Left lobe of liver (tissue), 2 donors: Measurements from ENCODE around the gene CCDC33. TPM values are rescaled to one million over a fixed set of nuclear protein-coding genes. Genes with fewer than 3 reads are reported as not detected.

Experiments
- ATAC-seq: fragments of 200-7000 bp; cut with Tn5 transposase; one replicate; pipeline ENCODE4 v1.9.1; 2020; ENCODE audit warnings: mild to moderate bottlenecking, moderate library complexity
- DNase-seq: peaks from one replicate; pipeline ENCODE4 v3.0.0-alpha.2; 2020; ENCODE audit warnings: low spot score
- total RNA-seq: library from RNA; stranded (reverse); gene quantifications from one replicate; pipeline ENCODE4 v1.2.1, GENCODE V29; 2021
- donor health status: DM: no; HTN: no; CAD: no; lungs with moderate emphysema.
- donor health status: DM: no; HTN: yes; CAD: no.

CCDC33 gene
- total RNA-seq, 1 donor from 2014 or later: not detected

DNA sequence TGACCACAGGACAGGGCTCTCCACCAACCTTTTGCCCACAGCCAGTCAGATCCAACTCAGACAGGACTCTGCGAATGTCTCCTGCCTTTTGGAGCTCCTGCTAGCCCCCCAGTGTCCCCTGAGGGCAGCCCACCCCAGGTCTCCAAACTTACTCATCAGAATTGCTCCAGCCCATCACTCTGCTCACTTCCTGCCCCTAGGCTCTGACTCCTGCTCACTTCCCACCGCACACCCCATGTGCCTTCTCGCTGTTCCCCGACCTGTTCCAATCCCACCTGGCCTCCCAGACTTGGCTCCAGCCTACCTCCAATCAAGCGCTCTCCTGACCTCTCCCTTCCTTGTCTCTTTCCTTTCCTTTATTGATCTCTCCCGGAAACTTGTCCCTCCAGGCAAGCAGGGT lies 27.6 kb upstream of the CCDC33 start:
- ATAC-seq (no peak), DNase-seq (no peak)

DNA sequence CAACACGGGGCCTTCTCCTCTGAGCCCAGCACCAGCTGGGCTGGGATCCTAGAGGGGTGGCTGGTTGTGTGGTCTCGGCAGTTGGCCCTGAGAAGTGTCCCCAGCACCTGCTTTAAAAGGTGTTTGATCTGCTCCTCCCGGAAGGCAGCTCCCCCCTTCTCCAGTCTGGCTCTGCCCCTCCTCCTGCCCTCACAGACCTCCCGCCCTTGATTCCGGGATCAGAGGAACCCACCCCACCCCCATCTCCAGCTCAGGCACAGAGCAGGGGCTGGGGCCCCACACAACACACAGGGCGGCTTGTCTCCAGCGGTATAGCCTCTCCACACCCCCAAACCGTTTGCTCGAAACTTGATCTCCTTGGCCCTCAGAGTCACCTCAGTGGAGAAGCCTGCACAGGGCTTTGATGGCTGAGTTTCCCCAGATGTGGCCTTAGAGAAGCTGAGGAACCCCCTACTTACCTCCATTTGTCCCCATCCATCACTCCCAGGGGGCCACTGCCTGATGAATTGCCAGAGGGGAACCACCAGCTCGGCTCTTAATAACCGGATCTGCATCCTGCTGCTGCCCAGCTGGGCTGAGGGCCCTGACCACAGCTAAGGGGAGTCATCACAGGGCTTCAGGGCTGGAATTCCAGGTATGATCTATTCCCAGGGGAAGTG lies 27.1 kb upstream of the CCDC33 start:
- ATAC-seq (no peak), DNase-seq (no peak)

DNA sequence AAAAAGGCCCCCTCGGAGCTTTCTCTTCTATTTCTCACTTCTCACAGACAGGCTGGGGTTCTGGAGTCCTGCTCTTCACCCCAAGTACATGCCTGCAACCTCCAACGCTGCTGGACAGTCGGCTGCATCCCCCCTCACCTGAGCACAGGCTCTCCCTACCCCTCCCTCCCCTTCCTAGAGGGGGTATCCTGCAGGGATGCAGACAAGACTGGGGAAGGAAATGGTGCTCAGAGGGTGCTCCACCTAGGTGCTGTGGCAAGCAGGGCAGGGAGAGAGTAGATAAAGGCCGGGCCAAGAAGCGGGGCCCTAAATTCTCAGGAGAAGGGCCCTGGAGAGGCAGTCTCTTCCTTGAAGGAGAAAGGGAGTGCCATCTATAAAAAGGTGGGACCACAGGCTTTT lies 26.6 kb upstream of the CCDC33 start:
- no peak for DNase-seq
- no peak for ATAC-seq

DNA sequence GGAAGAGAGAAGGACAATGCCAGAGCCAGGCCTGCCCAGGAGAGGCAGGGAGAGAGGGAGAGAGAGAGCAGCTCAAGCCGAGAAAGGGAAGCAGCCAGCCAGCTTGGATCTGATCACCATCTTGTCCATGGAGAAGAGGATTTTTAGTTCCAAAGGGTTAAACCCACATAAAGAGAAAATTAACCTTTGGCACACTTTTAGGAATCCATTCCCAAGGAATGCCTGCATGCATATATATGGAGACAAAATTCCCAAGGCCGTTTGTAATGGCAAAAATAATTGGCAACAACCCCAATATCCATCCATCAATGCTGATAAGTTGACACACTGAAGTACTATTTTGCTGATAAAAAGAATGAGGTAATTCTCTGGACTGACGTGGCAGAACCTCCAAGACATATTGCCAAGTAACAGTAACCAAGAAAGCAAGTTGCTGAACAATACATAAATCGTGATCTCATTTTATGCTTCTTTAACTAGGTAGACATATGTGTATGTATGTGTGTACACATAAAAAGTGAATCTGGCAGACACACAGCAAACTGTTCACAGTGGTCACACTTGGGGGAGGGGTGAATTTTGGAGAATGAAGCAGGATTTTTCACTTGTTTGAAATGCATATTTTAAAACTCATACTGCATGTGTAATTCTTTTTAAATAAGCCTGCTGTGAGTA lies 26.0 kb upstream of the CCDC33 start:
- DNase-seq (no peak), ATAC-seq (no peak)

DNA sequence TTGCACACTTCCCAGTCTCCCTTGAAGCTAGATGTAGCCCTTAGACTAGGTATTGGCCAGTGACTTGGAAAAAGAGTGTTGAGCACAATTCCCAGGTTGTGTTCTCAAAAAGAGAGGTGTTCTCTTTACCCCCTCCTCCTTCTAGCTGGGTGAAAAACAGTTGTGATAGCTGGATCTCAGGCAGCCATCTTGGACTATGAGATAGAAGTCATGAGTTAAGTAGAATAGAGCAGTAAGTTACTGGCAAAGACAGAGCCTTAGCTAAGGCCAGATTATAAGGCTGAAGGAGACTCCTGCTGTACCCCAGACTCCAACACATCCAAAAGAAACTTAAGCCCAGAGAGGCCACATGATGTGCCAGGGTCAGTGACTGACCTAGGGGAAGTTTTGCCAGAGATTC lies 25.4 kb upstream of the CCDC33 start:
- DNase-seq: no peak
- ATAC-seq: no peak

DNA sequence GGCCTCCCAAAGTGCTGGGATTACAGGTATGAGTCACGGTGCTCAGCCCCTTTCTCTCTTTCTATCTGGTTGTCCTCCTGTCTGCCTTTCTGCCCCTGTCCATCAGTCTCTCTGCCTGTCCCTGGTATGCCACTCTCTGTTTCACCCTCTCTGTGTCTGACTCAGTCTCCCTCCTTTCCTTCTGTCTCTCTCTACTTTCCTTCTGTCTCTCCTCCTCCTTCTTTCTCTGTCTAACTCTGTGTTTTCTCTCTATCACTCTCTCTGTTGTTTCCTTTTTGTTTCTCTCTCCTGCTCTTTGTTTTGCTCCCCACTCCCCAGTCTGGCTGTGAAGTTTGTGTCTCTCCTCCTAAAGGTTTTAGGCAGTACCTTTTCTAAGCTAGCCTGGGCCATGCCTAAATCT lies 24.5 kb upstream of the CCDC33 start:
- no peak for DNase-seq
- ATAC-seq: no peak

DNA sequence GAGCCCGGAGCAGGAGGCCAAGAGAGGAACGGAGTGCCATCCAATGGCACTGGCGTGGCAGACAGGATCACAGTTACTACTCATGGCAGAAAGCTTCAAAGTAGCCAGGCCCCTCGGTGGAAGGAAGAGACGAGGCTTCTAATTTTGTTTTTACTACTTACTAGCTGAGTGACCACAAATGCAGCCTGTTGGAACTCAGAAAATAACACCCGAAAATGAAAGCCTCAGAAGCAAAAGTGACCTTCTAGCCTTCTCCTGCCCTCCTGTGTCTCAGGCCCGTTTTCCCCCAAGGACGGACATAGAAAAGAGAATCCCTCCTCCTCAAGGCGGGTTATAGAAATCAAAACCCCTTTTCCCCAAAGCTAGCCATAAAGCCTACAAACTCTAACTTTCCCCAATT lies 23.6 kb upstream of the CCDC33 start:
- DNase-seq (no peak), ATAC-seq (no peak)

DNA sequence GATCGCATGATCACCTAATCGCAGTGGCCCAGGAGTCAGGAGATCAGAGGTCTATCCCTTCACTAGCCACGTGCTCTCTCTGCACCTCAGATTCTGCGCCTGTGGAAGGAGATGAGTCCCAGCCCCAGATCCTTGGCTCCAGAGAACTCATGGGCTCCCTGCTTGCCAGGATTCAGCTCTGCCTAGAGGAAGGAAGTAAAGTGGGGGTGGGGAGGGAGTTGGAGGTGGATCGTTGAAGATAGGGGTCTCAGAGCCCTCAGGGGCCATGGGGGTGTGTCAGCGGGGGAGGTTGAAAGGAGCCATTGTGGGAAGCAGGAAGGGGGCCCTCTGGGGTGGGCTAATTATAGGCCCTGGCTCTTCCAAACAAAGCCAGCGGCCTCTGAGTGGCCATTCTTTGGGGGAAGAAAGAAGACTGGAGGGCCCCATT lies 22.3 kb upstream of the CCDC33 start:
- DNase-seq: no peak
- no peak for ATAC-seq

DNA sequence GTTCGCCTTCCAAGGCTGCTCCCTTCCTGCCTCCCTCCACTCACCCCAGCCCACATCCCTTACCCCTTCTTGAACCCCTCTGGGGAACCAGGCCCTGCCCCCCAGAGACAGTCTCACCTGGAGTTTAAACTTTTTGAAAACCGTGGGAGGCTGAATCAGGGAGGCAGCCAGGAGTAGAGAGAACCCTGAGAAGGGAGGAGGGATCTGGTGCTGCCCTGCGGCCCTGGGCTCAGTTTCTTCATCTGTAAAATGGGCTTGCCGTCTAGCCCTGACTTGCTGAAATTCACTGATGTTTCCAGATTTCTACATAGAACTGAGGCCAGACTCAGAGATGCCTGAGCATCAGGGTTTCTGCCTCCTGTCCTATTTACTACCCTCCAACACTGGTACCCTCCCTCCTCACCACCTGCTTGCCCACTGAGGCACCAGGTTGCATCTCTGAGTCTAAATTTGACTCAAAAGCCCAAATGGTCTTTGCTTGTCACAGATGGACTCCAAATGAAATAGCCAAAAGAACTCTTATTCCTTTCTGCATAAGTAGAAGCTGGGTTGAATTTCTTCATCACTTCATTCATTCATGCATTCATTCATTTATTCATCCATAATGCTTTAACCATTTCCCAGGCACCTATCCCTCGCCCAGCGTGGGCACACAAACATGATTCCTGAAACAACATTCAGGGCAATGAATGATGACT lies 21.7 kb upstream of the CCDC33 start:
- DNase-seq (no peak), ATAC-seq (no peak)

DNA sequence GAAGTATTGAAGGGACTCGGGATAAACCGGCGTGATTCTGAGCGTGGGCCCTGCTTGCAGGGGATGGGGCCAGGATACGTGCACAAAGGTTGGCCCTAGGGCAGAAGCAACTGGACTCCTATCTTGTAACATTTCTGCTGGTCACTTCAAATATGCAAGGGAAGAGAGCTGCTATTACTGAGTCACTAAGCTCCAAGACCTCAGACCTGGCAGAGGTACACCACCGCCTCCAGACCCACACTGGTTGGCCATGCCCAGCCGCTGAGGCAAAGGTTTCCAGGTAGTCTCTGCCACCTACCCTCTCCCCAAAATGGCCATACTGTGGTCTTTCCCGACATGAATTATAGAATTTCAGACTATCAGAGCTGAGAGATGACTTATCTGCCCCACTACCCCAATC lies 20.2 kb upstream of the CCDC33 start:
- DNase-seq (no peak), ATAC-seq (no peak)

DNA sequence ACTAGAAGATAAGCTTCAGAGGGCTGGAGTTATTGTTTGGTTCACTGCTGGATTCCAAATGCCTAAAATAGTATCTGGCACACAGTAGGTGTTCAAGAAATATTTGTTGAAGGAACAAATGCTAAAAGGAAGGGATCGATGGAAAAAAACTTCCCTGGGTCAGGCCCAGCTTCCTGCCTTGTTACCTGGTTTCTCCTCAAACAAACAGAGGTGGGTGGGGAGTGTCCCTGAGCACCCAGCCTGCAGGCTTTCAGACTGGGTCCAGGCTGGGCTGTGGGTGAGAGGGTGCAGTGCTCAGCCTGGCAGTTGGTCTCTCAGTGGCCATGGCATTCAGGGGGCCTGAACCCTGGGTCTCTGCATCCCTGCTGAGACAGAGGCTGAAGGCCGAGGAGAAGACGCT lies 19.2 kb upstream of the CCDC33 start:
- no peak for ATAC-seq

DNA sequence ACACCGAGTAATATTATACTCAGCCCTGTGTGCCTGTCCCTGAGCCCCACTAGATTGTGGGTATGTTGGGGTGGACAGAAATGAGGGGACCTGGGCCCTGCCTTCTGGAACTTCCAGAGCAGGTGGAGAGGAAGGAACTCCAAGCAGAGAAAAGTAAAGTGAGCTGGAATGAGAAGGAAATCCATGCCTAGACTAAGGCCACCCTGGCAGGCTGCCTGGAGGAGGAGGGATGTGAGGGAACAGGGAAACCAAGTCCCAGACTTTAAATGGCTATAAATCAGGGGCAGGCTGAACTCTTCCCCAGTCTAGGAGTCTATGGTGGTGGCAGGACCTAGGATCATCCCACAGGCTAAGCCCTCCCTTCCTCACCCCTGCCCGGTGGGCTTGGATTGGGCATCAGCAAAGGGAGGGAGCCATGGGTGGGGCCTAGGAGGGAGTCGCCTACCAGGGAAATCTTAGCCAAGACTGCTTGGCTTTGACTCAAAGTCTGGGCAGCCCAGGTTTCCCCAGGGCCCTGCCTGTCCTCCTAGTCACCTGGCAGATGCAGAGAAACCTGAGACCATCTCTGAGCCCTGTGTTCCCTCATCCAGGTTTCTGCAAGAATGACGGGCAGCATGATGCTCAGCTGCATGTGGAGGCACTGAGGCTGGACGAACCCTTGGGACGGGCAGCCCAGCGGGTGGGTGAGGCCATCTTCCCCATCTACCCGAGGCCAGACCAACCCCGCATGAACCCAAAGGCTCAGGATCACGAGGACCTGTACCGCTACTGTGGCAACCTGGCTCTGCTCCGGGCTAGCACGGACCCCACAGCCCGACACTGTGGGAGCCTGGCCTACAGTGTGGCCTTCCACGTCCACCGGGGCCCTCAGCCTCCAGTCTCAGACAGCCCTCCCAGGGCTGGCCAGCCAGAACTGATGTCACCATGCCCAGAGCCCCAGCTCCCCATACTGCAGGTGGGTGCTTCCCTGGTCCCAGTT lies 17.9 kb upstream of the CCDC33 start:
- no peak for ATAC-seq

More for the DNA sequence above, 19.2 kb upstream of the CCDC33 start:
- DNase-seq: no peak

DNA sequence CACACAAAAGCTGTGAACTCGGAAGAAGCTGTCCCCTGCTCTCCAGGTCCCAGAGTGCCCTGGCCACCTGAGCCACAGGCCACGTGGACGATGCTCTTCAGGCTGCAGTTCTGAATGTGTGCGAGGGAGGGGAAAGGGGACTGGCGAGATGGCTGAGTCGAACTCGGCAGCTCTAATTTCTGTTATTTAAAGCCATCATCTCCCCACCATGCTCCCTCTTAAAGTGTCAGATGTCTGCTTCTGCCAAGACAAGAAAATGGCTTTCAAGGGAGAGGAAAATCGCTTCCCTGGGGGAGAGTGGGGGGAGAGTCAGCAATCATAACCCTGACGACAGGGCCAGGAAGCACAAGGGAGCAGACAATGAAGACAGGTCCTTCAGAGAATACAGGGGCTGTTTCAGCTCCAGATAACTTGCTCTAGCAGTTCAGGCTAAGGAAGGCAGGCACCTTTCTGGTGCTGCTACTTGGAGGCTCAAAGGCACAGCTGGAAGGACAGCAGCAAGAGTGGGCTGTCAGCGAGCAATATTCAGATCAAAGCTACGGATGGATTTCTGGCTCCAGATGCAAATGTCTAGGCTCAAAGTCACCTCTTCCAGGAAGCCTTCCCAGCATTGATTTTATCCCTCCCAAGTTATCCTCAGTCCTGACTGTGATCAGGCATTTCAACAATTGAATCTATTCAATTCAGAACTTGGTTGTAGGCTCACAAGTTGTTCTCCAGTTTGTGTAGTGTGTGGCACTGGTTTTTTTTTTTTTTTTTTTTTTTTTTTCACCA lies 15.5 kb upstream of the CCDC33 start:
- ATAC-seq (no peak), DNase-seq (no peak)

More for the DNA sequence above, 17.9 kb upstream of the CCDC33 start:
- DNase-seq: no peak

DNA sequence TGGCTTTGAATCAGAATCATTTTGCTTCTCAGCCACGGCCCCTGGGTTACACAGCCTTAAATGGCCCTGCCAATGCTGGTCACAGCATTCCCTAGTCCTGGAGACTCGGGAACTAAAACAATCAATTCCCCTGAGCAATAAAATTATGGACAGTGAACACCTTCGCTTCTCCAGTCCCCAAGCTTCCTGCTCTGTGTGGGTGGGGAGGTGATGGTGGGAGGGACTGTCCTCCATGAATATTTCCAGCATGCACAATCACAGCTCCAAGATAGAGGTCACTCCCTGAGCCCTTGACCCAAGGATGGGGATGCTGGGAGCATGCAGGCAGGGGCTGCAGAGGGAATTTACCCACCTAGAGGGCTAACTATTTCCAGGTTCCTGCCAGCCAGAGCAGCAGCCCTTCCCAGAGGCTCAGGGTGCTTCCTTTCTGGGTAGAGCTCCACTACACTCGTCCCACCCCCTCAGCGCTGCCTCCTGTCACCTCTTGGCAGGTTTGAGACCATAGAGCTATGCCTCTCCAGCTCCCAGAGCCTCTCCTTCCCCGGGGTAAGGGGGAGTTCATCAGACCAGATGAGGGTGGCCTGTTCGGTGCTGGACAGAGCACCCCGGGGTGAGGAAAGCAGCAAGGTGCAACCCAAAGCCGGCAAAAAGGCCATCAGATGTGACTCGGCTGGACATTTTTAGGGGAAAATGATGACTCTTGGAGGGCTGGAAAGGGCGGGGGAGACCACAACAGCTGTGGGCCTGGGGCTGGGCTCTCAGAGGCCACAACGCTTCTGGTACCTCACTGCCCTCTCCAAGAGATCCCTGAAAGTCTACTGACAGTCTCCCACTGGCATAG lies 14.5 kb upstream of the CCDC33 start:
- ATAC-seq (no peak), DNase-seq (no peak)

DNA sequence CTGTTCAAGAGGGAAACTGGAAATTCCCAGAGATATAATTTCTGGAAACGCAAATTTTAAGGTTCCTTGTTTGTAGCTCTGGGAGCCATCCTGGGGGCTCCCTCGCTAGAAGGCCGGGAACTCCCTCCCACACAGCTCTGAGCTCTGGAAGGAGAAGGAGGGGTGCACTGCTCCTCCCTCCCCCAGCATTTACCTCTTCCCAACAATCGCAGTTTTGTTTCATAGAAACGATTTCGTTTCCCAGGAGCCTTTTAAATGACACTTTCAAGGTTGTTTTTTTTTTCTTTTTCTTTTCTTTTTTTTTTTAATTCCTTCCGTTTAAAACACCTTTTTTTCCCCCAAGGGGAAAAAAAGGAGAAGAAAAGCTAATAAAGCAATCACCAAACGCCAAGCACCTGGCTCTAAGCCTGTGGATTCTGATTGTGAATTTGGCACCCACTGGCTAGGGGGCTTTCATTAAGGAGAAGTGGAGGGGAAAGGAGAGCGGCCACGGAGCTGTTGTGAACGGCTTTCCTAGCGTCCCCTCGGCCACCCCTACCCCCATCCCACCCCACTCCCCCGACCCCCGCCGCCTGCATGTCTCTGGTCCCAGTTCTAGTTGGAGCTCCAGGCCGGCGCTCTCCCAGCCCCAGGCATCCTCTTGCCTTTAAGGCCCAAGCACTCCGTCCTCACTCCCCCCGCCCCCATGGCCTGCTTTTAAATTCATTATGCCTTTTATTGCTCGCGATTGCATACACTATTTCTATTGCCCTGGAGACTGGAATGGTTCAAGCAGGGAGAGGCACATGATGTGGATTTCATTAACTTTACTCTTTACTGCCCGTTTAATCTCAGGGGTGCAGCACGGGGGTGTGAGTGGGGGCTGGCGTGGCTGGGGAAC lies 13.6 kb upstream of the CCDC33 start:
- ATAC-seq (no peak), DNase-seq (no peak)

DNA sequence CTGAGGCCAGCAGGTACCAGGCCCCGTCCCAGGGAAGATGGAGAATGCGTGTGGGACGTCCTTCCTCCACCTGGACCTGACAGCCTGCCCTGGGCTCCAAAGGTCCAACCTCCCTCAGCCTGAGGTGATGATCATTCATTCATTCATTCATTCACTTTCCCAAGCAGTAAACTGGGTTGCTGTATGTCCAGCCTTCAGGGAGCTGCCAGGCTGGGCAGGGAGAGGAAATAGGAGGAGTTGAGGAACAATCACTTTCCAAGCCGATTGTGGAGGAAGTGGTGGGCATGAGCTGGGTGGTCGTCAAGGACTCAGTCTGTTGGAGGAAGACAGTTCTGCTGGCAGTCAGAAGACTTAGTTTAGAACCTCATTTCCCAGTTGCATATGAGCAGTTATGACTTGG lies 10.2 kb upstream of the CCDC33 start:
- ATAC-seq: no peak
- DNase-seq: no peak

DNA sequence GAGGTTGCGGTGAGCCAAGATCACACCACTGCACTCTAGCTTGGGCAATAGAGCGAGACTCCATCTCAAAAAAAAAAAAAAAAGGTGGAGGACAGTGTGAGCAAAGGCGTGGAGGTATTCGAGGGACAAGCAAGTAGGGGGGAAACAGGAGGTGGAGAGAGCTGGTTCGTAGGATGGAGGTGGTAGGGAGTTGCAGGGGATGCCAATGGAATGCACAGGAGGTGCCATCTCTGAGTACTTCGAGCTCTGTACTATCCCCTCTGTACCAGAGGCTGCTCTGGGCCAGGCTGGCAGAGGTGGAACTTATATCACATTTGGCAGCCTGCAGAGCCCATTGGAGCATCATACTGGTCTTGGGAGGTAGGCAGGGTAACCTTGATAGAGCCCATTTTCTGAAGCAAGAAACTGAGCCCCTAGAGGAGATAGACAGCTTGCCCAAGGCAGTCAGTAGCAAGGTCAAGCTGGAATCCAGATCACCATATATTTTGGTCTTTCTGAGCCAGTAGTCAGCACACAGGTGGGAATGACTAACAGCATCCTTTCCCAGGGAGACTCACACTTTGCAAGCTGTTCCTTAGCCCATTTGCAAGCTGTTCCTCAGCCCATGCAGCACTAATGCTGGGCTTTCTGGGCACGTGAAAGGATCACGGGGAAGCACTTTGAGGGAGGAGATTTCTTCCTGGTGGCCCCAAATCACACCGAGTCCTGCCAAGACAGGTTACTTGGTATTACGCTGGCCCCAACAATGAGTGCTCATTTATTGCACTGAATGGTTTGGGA lies 9.2 kb upstream of the CCDC33 start:
- DNase-seq: no peak
- no peak for ATAC-seq
